HFF-Myc (cell line): ENCODE measurements around the gene FANCC.
A peak's percentile ranks its signal among the peaks of the same experiment; 100 is the strongest.
"Not testable (repeated sequence)": the region's sequence is repeated elsewhere in the genome, so short reads cannot be mapped to it uniquely, and the experiment has no call there.

Experiments
- DNase-seq: peaks from one replicate; pipeline ENCODE4 v3.0.0-alpha.2; 2011; ENCODE audit warnings: low read depth; ENCODE audit errors: extremely low read depth
- H3K4me3 ChIP-seq: replicated peaks from 2 replicates; pipeline ENCODE4 v1.5.1; 2011; ENCODE audit warnings: low read depth, mild to moderate bottlenecking, control low read depth, low read length
- CTCF ChIP-seq: IDR thresholded peaks from 2 replicates; pipeline ENCODE4 v1.5.1; 2012; ENCODE audit warnings: mild to moderate bottlenecking, low read depth, low read length, control low read depth; ENCODE audit errors: missing control alignments

Gene FANCC

GRCh38 chr9:95276395-95276954 lies 41.0 kb downstream of the FANCC start:
- no peak for TF ChIP-seq CTCF
- DNase-seq, result no peak
- H3K4me3 ChIP-seq, result no peak overlapping the region

- H3K4me3 ChIP-seq, DNase-seq: not testable (repeated sequence)
Measured at GRCh38 chr9:95274160-95274559, 43.3 kb downstream of the FANCC start.

DNA sequence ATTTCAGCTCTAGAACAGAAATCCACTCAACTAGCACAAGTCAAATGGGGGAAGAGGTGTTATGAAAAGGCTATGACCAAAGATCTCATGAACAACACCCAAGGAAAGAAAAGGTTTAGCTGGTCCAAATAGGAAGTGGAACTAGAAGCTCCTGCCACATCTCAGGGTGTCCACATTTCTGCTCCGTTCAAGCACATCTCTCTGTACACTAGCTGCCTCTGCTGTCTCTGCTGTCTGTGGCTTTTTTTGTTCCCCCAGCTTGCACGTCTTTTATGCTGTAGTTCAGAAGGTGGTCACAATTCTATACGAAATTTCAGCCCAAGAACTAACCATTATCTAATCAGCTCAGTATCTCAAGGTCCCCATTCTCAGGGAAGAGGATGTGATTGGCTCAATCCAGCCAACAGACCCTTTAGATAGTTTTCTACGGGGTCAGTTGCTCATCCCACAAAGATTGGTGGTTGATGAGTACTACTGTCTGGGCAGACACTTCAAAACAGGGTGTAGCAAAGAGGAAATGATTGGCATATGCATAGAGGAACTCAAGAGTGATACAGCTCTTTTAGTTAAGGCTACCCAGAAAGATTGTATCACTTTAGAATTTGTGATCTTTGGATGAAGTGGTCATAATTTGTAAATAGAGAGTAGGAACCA lies 44.0 kb downstream of the FANCC start:
- no peak for DNase-seq
- no peak overlapping the region for H3K4me3 ChIP-seq
- TF ChIP-seq CTCF, result no peak

GRCh38 chr9:95272830-95273229 lies 44.7 kb downstream of the FANCC start:
- no peak for DNase-seq
- TF ChIP-seq CTCF, result no peak

GRCh38 chr9:95270790-95271189 lies 46.7 kb downstream of the FANCC start:
- DNase-seq, result no peak
- no peak overlapping the region for H3K4me3 ChIP-seq
- TF ChIP-seq CTCF, result no peak

More at GRCh38 chr9:95272830-95273229, 44.7 kb downstream of the FANCC start:
- H3K4me3 ChIP-seq, result no peak overlapping the region

- not testable (repeated sequence) for DNase-seq
Measured at GRCh38 chr9:95269803-95270773, 47.4 kb downstream of the FANCC start.

DNA sequence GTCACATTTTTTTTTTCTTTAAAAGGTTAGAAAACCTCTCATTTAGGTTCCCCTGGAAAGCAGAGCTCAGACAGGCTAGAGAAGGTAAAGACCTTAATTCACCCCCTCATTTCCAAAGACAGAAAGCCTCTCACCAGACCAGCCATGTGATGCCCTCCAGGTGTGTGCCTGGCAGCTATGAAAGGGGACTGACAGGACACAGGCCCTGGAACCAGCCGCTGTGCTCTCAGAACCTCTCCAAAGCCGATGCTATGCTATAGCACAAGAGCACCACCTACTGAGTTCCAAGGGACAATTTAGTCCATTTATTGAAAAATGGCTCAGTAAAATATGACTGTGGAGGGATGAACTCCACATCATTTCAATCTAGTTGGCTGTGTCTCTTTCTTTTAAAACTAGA lies 48.8 kb downstream of the FANCC start:
- DNase-seq, result no peak
- peak; percentile 30 for TF ChIP-seq CTCF

More at GRCh38 chr9:95269803-95270773, 47.4 kb downstream of the FANCC start:
- not testable (repeated sequence) for H3K4me3 ChIP-seq

More for the DNA sequence above, 48.8 kb downstream of the FANCC start:
- no peak overlapping the region for H3K4me3 ChIP-seq
